ENCODE results near the gene TSHZ1. TPM values are rescaled to one million over a fixed set of nuclear protein-coding genes. Genes with fewer than 3 reads are reported as not detected.
"Not testable (repeated sequence)": the region's sequence is repeated elsewhere in the genome, so short reads cannot be mapped to it uniquely, and the experiment has no call there.

The TSHZ1 gene
- total RNA-seq, 1 experiment from 2014 or later, result 2.7 TPM

- DNase-seq (ENCODE audit: low spot score), result no peak
Measured at GRCh38 chr18:75183973-75184493, 26.6 kb upstream of the TSHZ1 start.

GRCh38 chr18:75185460-75185859 lies 25.1 kb upstream of the TSHZ1 start:
- no peak for DNase-seq (ENCODE audit: low spot score)

DNA sequence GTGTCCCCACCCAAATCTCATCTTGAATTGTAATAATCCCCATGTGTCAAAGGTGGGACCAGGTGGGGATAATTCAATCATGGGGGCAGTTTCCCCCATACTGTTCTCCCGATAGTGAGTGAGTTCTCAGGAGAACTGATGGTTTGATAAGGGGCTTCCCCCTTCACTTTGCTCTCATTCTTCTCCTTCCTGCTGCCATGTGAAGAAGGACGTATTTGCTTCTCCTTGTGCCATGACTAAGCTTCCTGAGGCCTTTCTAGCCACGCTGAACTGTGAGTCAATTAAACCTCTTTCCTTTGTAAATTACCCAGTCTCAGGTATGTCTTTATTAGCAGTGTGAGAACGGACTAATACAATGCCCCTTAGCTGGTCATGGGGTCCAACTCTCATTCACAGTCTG lies 22.9 kb upstream of the TSHZ1 start:
- DNase-seq (ENCODE audit: low spot score), result not testable (repeated sequence)

GRCh38 chr18:75189696-75190095 lies 20.9 kb upstream of the TSHZ1 start:
- no peak for DNase-seq (ENCODE audit: low spot score)

DNA sequence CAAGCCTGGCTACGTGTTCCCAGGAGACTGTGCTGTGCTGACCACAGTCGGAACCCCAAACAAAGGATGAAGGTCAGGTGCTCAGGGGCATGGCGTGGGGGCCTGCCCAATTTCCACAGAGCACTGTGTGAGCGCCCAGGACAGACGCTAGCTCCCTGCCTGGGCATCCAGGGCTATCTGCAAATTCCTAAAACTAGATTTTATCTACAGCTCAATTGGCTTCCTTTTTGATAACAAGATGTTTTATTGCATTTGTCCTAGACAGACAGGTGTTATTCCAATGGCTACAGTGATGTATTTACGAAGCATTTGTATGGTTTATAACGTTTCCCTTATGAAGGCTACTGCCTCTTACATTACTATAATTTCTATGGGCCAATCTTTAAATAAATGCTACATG lies 17.7 kb upstream of the TSHZ1 start:
- DNase-seq (ENCODE audit: low spot score), result no peak

DNA sequence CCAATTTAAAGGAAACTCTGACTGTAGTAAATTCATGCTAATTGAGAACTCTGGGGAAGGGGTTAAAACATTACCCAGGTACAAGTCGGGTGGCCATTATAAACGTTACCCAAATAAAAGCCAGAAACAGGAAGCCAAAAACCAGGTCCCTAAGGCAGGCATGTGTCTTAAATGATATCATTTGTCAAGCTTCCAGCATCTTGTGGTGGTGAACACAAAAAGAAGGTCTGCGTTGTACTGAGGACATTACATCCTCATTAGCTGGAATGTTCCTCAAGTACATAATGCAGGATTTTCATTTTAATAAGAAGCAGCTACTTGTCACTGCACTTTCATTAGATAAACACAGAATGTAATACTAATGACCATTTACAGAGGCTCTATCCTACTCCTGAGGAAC lies 12.6 kb upstream of the TSHZ1 start:
- no peak for DNase-seq (ENCODE audit: low spot score)

GRCh38 chr18:75199327-75199726 lies 11.3 kb upstream of the TSHZ1 start:
- DNase-seq (ENCODE audit: low spot score), result no peak

GRCh38 chr18:75200071-75200470 lies 10.5 kb upstream of the TSHZ1 start:
- no peak for DNase-seq (ENCODE audit: low spot score)

GRCh38 chr18:75200605-75201280 lies 9.9 kb upstream of the TSHZ1 start:
- DNase-seq (ENCODE audit: low spot score), result no peak

- DNase-seq (ENCODE audit: low spot score), result no peak
Measured at GRCh38 chr18:75201282-75202270, 9.0 kb upstream of the TSHZ1 start.

DNA sequence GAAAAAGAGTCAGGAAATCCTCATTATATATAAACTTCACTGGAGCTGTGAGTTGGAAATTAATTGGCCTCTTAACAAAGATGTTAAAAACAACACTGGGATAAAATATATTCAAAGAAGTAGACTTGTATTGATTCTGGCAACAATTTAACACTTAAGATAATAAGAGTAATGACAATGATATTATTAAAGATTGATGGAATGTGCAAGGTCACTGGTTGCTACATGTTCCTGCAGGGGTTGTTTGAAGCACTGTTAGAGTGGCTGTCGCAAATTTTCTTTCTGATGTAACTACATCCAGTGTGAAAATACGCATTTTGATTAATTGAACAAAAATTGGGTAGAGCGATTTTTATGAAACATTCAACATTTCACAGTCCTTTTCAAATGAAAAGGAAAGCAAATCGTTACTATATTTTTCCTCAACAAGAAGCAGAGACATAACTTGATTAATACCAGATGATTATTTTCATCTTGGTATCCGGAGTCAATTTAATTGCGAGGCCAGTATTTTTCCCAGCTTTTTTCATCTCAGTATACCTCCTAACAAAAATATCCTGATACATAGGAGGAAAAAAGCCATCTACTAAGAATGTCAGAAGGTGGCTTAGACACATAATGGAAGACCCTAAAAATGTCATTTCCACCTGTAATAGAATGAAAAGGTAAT lies 7.8 kb upstream of the TSHZ1 start:
- DNase-seq (ENCODE audit: low spot score), result no peak

- DNase-seq (ENCODE audit: low spot score), result no peak
Measured at GRCh38 chr18:75203416-75204268, 7.0 kb upstream of the TSHZ1 start.

DNA sequence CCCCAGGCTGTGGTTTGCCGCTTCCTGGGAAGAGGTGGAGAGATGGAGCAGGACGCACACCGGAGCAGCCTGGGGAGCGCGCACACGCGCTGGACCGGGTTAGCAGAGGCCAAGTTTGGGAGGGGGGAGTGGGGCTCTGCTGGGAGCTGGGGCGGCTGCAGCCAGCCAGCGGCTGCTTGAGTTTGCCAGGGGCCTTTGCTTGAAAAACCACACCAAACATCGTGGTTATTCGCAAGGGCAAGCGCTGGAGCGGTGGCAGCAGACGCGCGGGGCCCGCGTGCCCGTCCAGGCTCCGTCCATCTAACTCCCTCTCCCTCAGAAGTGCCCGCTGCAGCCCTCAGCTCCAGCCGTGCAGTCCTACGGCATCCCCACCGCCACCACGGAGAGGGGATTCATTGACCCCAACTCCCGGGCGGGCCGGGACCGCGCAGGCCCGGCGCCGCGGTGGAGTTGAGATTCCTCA lies 6.3 kb upstream of the TSHZ1 start:
- no peak for DNase-seq (ENCODE audit: low spot score)

- DNase-seq (ENCODE audit: low spot score), result no peak
Measured at GRCh38 chr18:75204732-75205513, 5.7 kb upstream of the TSHZ1 start.

DNA sequence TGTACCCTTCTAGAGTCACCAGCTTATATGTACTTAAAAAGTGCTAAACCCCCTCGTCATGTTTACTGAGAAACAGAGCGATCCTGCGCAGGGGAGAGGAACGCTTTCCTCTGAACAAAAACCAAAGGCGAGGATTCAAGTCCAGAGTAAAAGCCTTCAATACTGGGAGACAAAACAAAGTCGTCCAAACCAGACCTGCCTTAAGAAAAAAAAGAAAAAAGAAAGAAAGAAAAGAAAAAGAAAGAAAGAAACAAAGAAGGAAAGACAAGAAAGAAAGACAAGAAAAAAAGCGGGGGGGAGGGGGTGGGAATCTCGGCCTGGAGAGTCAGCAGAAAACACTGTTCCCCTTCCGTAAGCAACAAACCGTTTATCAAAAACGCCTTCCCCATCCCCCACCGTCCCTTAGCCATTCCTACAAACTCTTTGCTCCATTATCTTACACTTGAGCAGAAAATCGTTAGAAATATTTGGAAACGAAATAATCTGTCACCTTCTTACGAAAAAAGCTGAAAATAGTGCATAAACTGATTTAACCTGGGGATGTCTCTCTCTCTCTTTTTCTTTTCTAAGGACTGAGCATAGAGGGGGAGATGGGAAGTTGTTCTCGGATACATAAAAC lies 5.0 kb upstream of the TSHZ1 start:
- DNase-seq (ENCODE audit: low spot score), result no peak

DNA sequence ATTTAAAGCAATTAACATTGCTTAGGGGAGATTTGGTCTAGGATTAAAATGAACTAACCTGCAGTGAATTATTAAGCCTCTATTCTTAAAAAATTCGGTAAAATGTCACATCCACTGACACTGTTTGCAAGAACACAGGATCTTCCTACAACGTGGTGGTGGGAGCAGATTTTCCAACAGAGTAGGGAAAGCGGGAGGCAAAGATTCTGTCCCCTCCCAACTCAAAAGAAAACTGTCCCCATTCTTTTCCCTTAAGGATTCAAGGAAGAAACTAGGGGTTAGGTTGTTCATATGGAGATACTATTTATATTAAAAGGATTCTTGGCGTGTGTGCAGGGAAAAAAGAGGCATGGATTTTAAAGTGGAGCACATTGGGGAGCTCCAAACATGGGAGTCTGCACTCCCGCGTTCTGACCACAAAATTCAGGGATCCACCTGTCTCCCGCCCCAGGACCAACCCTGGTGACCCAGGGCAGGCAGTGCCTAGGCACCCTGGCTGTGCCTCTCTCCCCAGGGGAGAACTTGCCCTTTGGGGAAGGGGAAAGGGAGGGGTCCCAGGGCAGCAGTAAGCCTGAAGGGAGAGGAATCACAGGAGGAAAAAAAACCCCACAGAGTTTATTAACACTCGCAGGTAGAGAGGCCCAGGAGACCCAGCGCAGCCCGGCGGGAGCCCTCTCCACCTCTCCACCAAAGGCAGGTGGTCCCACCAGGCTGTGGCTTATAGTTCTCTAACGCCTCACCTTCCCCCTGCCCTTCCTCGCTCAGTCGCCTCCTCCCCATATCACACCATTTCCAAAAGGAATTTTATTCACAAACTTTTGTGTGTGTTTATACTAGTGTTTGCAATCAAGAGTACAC lies 3.9 kb upstream of the TSHZ1 start:
- DNase-seq (ENCODE audit: low spot score), result no peak

DNA sequence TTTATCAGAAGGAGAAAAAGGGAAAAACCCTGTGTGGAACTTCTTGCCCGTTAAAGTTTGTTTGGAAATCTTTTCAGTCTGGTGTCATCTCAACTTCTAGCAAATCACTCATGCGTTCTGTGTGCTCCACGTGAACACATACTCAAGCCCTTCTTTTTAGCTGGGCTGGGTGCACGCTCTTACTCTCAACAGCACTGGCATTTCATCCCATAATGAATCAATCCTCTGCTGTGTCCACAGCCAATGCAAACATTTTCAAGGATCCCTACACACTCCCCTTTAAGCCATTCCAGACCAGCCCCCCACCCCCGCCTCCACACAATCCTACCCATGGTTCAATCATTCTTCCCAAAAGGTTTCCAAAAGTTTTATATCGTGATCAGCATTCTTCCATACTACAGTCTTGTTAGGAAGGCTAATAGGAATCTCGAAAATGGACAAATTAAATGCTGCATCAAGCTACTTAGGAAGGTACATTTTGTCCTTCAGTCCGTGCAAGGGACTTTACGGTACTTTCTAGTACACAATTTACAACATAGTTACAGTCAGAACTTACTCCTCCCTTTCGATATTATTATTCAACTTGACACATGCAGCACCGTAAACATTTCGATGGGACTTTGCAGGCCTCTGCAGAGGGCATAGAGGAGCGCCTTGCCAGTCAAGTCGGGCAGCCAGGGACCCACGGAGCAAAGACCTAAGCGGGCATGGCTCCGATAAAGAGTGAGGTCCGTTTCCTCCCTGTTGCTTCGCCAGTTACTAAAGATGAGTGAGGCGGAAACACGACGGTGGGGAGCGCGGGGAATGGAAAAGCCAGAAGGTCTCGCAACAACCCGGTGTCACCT lies 3.1 kb upstream of the TSHZ1 start:
- peak; percentile 4 for DNase-seq (ENCODE audit: low spot score)

All from A172 (cell line).